Trophoblast cell (in vitro differentiated cells and primary cell): Measurements from ENCODE around the gene EMC6.

Experiments
- DNase-seq, 2 donors: peaks; one replicate each; pipeline ENCODE4 v3.0.0-alpha.2; 2016
- H2AFZ ChIP-seq: 2 replicates; pipeline ENCODE4 v1.6.1; 2013; ENCODE audit warnings: low read length, moderate library complexity, mild to moderate bottlenecking; ENCODE audit not compliant: insufficient read depth, poor library complexity
- H2AK5ac ChIP-seq: 2 replicates; pipeline ENCODE4 v1.6.1; 2013; ENCODE audit warnings: mild to moderate bottlenecking, low read length
- H2BK120ac ChIP-seq: 2 replicates; pipeline ENCODE4 v1.6.1; 2013; ENCODE audit warnings: low read length, mild to moderate bottlenecking, moderate library complexity; ENCODE audit not compliant: insufficient read depth, poor library complexity
- H2BK12ac ChIP-seq: 2 replicates; pipeline ENCODE4 v1.6.1; 2013; ENCODE audit warnings: mild to moderate bottlenecking, low read length, moderate library complexity
- H2BK5ac ChIP-seq: 2 replicates; pipeline ENCODE4 v1.6.1; 2013; ENCODE audit warnings: low read length, low read depth, moderate library complexity, mild to moderate bottlenecking; ENCODE audit not compliant: poor library complexity
- H3K14ac ChIP-seq: 2 replicates; pipeline ENCODE4 v1.6.1; 2013; ENCODE audit warnings: mild to moderate bottlenecking, low read length
- H3K18ac ChIP-seq: 2 replicates; pipeline ENCODE4 v1.6.1; 2013; ENCODE audit warnings: mild to moderate bottlenecking, low read length
- H3K23ac ChIP-seq: 2 replicates; pipeline ENCODE4 v1.6.1; 2013; ENCODE audit warnings: low read length
- H3K27ac ChIP-seq: 2 replicates; pipeline ENCODE4 v1.5.1; 2013; ENCODE audit warnings: low read depth, mild to moderate bottlenecking, inconsistent platforms, low read length, moderate library complexity
- H3K27me3 ChIP-seq: 2 replicates; pipeline ENCODE4 v1.6.1; 2013; ENCODE audit warnings: inconsistent platforms, mild to moderate bottlenecking, low read length, moderate library complexity; ENCODE audit not compliant: insufficient read depth
- H3K36me3 ChIP-seq, 2 experiments: 1 replicate in 1 of 2; 2 replicates in 1 of 2; pipeline ENCODE4 v1.6.1; 2013; ENCODE audit warnings: low read length in 2 of 2, mild to moderate bottlenecking in 2 of 2, moderate library complexity in 1 of 2; ENCODE audit not compliant: insufficient read depth in 2 of 2, control insufficient read depth in 1 of 2
- H3K4ac ChIP-seq: 2 replicates; pipeline ENCODE4 v1.6.1; 2013; ENCODE audit warnings: low read depth, mild to moderate bottlenecking, low read length, moderate library complexity
- H3K4me1 ChIP-seq, 2 experiments: 1 replicate in 1 of 2; 2 replicates in 1 of 2; pipeline ENCODE4 v1.6.1; 2013; ENCODE audit warnings: low read length in 2 of 2, mild to moderate bottlenecking in 2 of 2, moderate library complexity in 1 of 2; ENCODE audit not compliant: insufficient read depth in 2 of 2, control insufficient read depth in 1 of 2
- H3K4me2 ChIP-seq: 2 replicates; pipeline ENCODE4 v1.6.1; 2013; ENCODE audit warnings: inconsistent platforms, mild to moderate bottlenecking, low read length, moderate library complexity
- H3K4me3 ChIP-seq: 2 replicates; pipeline ENCODE4 v1.5.1; 2013; ENCODE audit warnings: mild to moderate bottlenecking, low read depth, low read length, inconsistent platforms
- H3K79me1 ChIP-seq: one replicate; pipeline ENCODE4 v1.6.1; 2013; ENCODE audit warnings: low read length
- H3K79me2 ChIP-seq: 2 replicates; pipeline ENCODE4 v1.6.1; 2013; ENCODE audit warnings: low read length, mild to moderate bottlenecking; ENCODE audit not compliant: control insufficient read depth, insufficient read depth, poor library complexity
- H3K9ac ChIP-seq: 2 replicates; pipeline ENCODE4 v1.6.1; 2013; ENCODE audit warnings: mild to moderate bottlenecking, low read length
- H3K9me3 ChIP-seq: 2 replicates; pipeline ENCODE4 v1.6.1; 2013; ENCODE audit warnings: low read depth, mild to moderate bottlenecking, control low read depth, inconsistent platforms, low read length; ENCODE audit not compliant: insufficient read depth
- H4K12ac ChIP-seq: 2 replicates; pipeline ENCODE4 v1.6.1; 2013; ENCODE audit warnings: low read depth, mild to moderate bottlenecking, low read length, moderate library complexity
- H4K8ac ChIP-seq: 2 replicates; pipeline ENCODE4 v1.6.1; 2013; ENCODE audit warnings: low read depth, mild to moderate bottlenecking, low read length, moderate library complexity
- H4K91ac ChIP-seq: one replicate; pipeline ENCODE4 v1.6.1; 2013; ENCODE audit warnings: low read depth, mild to moderate bottlenecking, low read length, moderate library complexity
- WGBS: extraction: QIAGEN DNeasy Blood & Tissue Kit; methylation state at CpG from one replicate; pipeline ENCODE4 v1.1.7; 2013; ENCODE audit warnings: missing lambda C conversion rate; ENCODE audit not compliant: insufficient read length, insufficient coverage; ENCODE audit errors: extremely low coverage; 5-methylcytosine and 5-hydroxymethylcytosine counted together

The EMC6 gene

GRCh38 chr17:3647251-3647650 lies 21.4 kb upstream of the EMC6 start:
- Histone ChIP-seq H3K4me1 (no peaks in the 10 kb centered on the region), H2AK5ac (no peak overlapping the region), H2BK12ac (no peak overlapping the region), H3K9me3 (no peaks in the 10 kb centered on the region), H4K8ac (no peak overlapping the region), H3K36me3 (peaks cover 21 to 25% of the 10 kb centered on the region in 2 experiments), H3K4ac (no peak overlapping the region), H3K9ac (no peak overlapping the region), H3K79me2 (no peaks in the 10 kb centered on the region), H2AFZ (no peak overlapping the region), H3K79me1 (no peaks in the 10 kb centered on the region), H3K27ac (no peak overlapping the region), H4K12ac (no peak overlapping the region), H4K91ac (no peak overlapping the region), H3K4me3 (no peak overlapping the region), H3K14ac (no peak overlapping the region), H3K4me2 (no peak overlapping the region), H3K23ac (no peak overlapping the region), H3K27me3 (no peaks in the 10 kb centered on the region), H3K18ac (no peak overlapping the region), H2BK5ac (no peak overlapping the region), H2BK120ac (no peak overlapping the region)
- no CpG with 5 or more reads among the region's 12 CpGs for WGBS
- no peak for DNase-seq

GRCh38 chr17:3647769-3648555 lies 20.6 kb upstream of the EMC6 start:
- no CpG with 5 or more reads among the region's 20 CpGs for WGBS
- no peak overlapping the region for H3K18ac ChIP-seq
- H3K79me2 ChIP-seq: no peaks in the 10 kb centered on the region

DNA sequence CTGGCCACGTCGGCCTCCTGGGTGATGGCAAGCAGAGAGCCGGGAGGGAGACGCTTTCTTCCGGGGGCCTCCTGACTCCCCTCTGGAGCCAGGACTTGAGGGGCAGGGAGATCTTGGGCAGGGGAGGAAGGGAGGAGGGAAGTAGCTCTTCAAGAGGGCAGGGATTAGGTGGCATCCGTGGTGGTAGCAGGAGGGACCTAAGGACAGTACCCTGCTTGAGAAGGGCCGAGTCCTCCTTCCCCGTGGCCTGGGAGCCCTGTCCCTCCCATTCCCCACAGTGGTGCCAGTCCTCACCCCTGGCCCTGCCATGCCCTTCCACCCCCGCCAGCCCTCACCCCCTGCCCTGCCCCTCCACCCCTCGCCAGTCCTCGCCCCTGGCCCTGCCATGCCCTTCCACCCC lies 12.8 kb upstream of the EMC6 start:
- Histone ChIP-seq H3K4me1 (peaks cover 0 to 7% of the 10 kb centered on the region in 2 experiments), H3K4me2 (no peak overlapping the region), H3K79me1 (no peaks in the 10 kb centered on the region), H4K12ac (no peak overlapping the region), H3K36me3 (peaks cover 13 to 15% of the 10 kb centered on the region in 2 experiments), H4K8ac (no peak overlapping the region), H3K23ac (no peak overlapping the region), H3K27ac (no peak overlapping the region), H2BK12ac (no peak overlapping the region), H4K91ac (no peak overlapping the region), H2AK5ac (no peak overlapping the region), H2AFZ (no peak overlapping the region), H2BK120ac (no peak overlapping the region), H3K27me3 (no peaks in the 10 kb centered on the region), H3K9me3 (no peaks in the 10 kb centered on the region), H3K79me2 (no peaks in the 10 kb centered on the region), H3K14ac (no peak overlapping the region), H3K9ac (no peak overlapping the region), H2BK5ac (no peak overlapping the region), H3K18ac (no peak overlapping the region), H3K4me3 (no peak overlapping the region), H3K4ac (no peak overlapping the region)
- WGBS: no CpG with 5 or more reads among the region's 11 CpGs
- no peak for DNase-seq

More at GRCh38 chr17:3647769-3648555, 20.6 kb upstream of the EMC6 start:
- H3K4me3 ChIP-seq: no peak overlapping the region
- H2BK12ac ChIP-seq: no peak overlapping the region
- no peak overlapping the region for H3K9ac ChIP-seq
- H3K4me2 ChIP-seq: no peak overlapping the region
- H3K14ac ChIP-seq: no peak overlapping the region
- H2BK120ac ChIP-seq: no peak overlapping the region
- H3K9me3 ChIP-seq: no peaks in the 10 kb centered on the region
- no peak overlapping the region for H3K23ac ChIP-seq
- no peak overlapping the region for H2AK5ac ChIP-seq
- peak; percentile 60 to 81 for DNase-seq
- H2AFZ ChIP-seq: no peak overlapping the region
- H3K79me1 ChIP-seq: no peaks in the 10 kb centered on the region
- H3K4me1 ChIP-seq: no peaks in the 10 kb centered on the region
- H4K8ac ChIP-seq: no peak overlapping the region
- no peak overlapping the region for H3K4ac ChIP-seq
- H3K27me3 ChIP-seq: no peaks in the 10 kb centered on the region
- no peak overlapping the region for H4K91ac ChIP-seq
- H3K27ac ChIP-seq: no peak overlapping the region
- H2BK5ac ChIP-seq: no peak overlapping the region
- H4K12ac ChIP-seq: no peak overlapping the region
- H3K36me3 ChIP-seq: peaks cover 21 to 25% of the 10 kb centered on the region in 2 experiments

DNA sequence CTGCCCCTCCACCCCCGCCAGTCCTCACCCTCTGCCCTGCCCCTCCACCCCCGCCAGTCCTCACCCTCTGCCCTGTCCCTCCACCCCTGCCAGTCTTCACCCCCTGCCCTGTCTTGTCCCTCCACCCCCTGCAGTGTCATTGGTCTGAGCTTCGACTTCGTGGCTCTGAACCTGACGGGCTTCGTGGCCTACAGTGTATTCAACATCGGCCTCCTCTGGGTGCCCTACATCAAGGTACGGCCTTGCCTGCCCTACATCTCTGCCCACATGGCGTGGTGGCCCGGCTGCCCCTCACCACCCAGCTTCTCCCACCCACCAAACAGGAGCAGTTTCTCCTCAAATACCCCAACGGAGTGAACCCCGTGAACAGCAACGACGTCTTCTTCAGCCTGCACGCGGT lies 12.3 kb upstream of the EMC6 start:
- Histone ChIP-seq H3K27me3 (no peaks in the 10 kb centered on the region), H3K9me3 (no peaks in the 10 kb centered on the region), H3K4ac (no peak overlapping the region), H2BK120ac (no peak overlapping the region), H3K4me2 (no peak overlapping the region), H4K8ac (no peak overlapping the region), H2BK5ac (no peak overlapping the region), H3K23ac (no peak overlapping the region), H4K12ac (no peak overlapping the region), H3K14ac (no peak overlapping the region), H2AK5ac (no peak overlapping the region), H3K79me2 (no peaks in the 10 kb centered on the region), H3K36me3 (peaks cover 11 to 15% of the 10 kb centered on the region in 2 experiments), H3K4me1 (peaks cover 0 to 7% of the 10 kb centered on the region in 2 experiments), H3K79me1 (no peaks in the 10 kb centered on the region), H3K18ac (no peak overlapping the region), H4K91ac (no peak overlapping the region), H3K27ac (no peak overlapping the region), H3K9ac (no peak overlapping the region), H2AFZ (no peak overlapping the region), H2BK12ac (no peak overlapping the region), H3K4me3 (no peak overlapping the region)
- WGBS: no CpG with 5 or more reads among the region's 16 CpGs
- no peak for DNase-seq
